WTC11 (cell line): ENCODE data around the gene IP6K3.

Experiments
- CREB1 ChIP-seq: sonication (generic); formaldehyde crosslinking; IDR thresholded peaks from 2 replicates; pipeline ENCODE4 v1.8.0; 2023; ENCODE audit warnings: mild to moderate bottlenecking, missing genetic modification reagents
- E2F5 ChIP-seq: sonication (generic); formaldehyde crosslinking; IDR thresholded peaks from 2 replicates; pipeline ENCODE4 v1.8.1; 2022; ENCODE audit warnings: mild to moderate bottlenecking, moderate library complexity, missing genetic modification reagents
- ESRRA ChIP-seq: sonication (generic); formaldehyde crosslinking; IDR thresholded peaks from 2 replicates; pipeline ENCODE4 v1.8.1; 2022; ENCODE audit warnings: mild to moderate bottlenecking, missing genetic modification reagents, borderline replicate concordance
- IRF1 ChIP-seq: sonication (generic); formaldehyde crosslinking; IDR thresholded peaks from 2 replicates; pipeline ENCODE4 v1.8.0; 2023; ENCODE audit warnings: missing genetic modification reagents
- IRF2 ChIP-seq: sonication (generic); formaldehyde crosslinking; IDR thresholded peaks from 2 replicates; pipeline ENCODE4 v1.8.0; 2022; ENCODE audit warnings: low read depth, missing genetic modification reagents, borderline replicate concordance
- SP1 ChIP-seq: sonication (generic); formaldehyde crosslinking; conservative IDR thresholded peaks from 2 replicates; pipeline ENCODE4 v1.8.1; 2022; ENCODE audit warnings: missing genetic modification reagents
- TEAD4 ChIP-seq: sonication (generic); formaldehyde crosslinking; IDR thresholded peaks from 2 replicates; pipeline ENCODE4 v1.8.0; 2022; ENCODE audit warnings: mild to moderate bottlenecking, missing genetic modification reagents
- USF1 ChIP-seq: sonication (generic); formaldehyde crosslinking; IDR thresholded peaks from 2 replicates; pipeline ENCODE4 v1.8.0; 2022; ENCODE audit warnings: mild to moderate bottlenecking, missing genetic modification reagents
- TF ChIP-seq, protein P1 (sequence below): fragments of 200-600 bp; IDR thresholded peaks from 2 replicates; pipeline ENCODE4 v1.8.0; 2022; ENCODE audit warnings: antibody characterized with exemption
- TF ChIP-seq, protein P2 (sequence below): sonication (generic); formaldehyde crosslinking; IDR thresholded peaks from 2 replicates; pipeline ENCODE4 v1.8.1; 2022; ENCODE audit warnings: low read depth, mild to moderate bottlenecking, moderate library complexity, missing genetic modification reagents, borderline replicate concordance

DNA sequence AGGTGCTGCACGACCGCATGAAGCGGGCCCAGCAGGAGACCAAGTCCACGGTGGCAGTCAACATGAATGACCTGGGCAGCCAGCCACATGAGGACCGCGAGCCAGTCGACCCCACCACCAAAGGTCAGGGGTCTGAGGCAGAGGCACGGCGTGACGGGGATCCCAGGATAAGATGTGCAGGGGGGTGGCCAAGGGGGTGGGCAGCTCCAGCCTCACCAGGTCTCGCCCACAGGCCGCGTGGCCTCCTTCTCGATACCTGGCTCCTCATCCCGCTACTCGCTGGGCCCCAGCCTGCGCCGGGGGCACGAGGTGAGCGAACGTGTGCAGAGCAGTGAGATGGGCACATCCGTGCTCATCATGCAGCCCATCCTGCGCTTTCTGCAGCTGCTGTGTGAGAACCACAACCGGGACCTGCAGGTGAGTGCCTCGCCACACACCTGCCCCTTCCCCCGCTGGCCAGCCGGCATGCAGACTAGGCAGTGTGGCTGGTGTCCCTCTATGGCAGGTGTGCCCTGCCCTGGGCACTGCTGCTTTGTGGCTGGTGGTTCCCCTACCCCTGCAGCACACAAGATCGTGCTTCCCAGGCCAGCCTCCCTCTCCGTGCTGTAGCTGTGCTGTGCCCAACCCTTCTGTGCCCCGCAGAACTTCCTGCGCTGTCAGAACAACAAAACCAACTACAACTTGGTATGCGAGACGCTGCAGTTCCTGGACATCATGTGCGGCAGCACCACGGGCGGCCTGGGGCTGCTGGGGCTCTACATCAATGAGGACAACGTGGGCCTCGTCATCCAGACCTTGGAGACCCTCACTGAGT, 61.1 kb downstream of the IP6K3 start:
- TF ChIP-seq, protein P1, sequence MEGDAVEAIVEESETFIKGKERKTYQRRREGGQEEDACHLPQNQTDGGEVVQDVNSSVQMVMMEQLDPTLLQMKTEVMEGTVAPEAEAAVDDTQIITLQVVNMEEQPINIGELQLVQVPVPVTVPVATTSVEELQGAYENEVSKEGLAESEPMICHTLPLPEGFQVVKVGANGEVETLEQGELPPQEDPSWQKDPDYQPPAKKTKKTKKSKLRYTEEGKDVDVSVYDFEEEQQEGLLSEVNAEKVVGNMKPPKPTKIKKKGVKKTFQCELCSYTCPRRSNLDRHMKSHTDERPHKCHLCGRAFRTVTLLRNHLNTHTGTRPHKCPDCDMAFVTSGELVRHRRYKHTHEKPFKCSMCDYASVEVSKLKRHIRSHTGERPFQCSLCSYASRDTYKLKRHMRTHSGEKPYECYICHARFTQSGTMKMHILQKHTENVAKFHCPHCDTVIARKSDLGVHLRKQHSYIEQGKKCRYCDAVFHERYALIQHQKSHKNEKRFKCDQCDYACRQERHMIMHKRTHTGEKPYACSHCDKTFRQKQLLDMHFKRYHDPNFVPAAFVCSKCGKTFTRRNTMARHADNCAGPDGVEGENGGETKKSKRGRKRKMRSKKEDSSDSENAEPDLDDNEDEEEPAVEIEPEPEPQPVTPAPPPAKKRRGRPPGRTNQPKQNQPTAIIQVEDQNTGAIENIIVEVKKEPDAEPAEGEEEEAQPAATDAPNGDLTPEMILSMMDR, result no peak
- TF ChIP-seq E2F5 (no peak), USF1 (CRISPR knock-in tag) (no peak), SP1 (CRISPR knock-in tag) (no peak), IRF2 (no peak), CREB1 (no peak), TEAD4 (no peak), ESRRA (CRISPR knock-in tag) (no peak), IRF1 (CRISPR knock-in tag) (no peak)
- TF ChIP-seq, protein P2, sequence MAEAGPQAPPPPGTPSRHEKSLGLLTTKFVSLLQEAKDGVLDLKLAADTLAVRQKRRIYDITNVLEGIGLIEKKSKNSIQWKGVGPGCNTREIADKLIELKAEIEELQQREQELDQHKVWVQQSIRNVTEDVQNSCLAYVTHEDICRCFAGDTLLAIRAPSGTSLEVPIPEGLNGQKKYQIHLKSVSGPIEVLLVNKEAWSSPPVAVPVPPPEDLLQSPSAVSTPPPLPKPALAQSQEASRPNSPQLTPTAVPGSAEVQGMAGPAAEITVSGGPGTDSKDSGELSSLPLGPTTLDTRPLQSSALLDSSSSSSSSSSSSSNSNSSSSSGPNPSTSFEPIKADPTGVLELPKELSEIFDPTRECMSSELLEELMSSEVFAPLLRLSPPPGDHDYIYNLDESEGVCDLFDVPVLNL (CRISPR knock-in tag), result no peak
